ENCODE data around the gene MTA1.

- TF ChIP-seq EZH2 (IDR thresholded peaks at IDR 0.05; ENCODE audit: insufficient read depth, poor library complexity, severe bottlenecking) = no peak
- no peak for TF ChIP-seq EZH2phosphoT487 (IDR thresholded peaks at IDR 0.05; ENCODE audit: insufficient read depth, low read depth)
Measured at GRCh38 chr14:105398726-105399465, 20.7 kb upstream of the MTA1 start.
